OCI-LY1 (cell line): ENCODE results near the gene KIF20A.
"Not testable (repeated sequence)": the region's sequence is repeated elsewhere in the genome, so short reads cannot be mapped to it uniquely, and the experiment has no call there.

Source experiments
- H2AFZ ChIP-seq: fragments of 200-600 bp; sonication (generic), shearing (Covaris generic); 2 replicates; pipeline ENCODE4 v1.6.0; 2014; ENCODE audit warnings: antibody characterized with exemption, mild to moderate bottlenecking, low read length
- H3F3A ChIP-seq: fragments of 200-600 bp; sonication (generic), shearing (Covaris generic); 2 replicates; pipeline ENCODE4 v1.6.0; 2014; ENCODE audit warnings: mild to moderate bottlenecking, antibody characterized with exemption, low read length, moderate library complexity; ENCODE audit not compliant: insufficient read depth
- H3K27ac ChIP-seq: fragments of 200-600 bp; sonication (generic); 2 replicates; pipeline ENCODE4 v1.5.1; 2014; ENCODE audit warnings: low read length, mixed run types, mild to moderate bottlenecking, low read depth; ENCODE audit not compliant: poor library complexity, severe bottlenecking
- H3K27me3 ChIP-seq: fragments of 200-600 bp; sonication (generic); 2 replicates; pipeline ENCODE4 v1.6.0; 2014; ENCODE audit warnings: antibody characterized with exemption, mild to moderate bottlenecking, low read length, moderate library complexity; ENCODE audit not compliant: insufficient read depth
- H3K36me3 ChIP-seq: fragments of 200-600 bp; sonication (generic); 2 replicates; pipeline ENCODE4 v1.6.1; 2014; ENCODE audit warnings: mild to moderate bottlenecking, antibody characterized with exemption, low read length, moderate library complexity, mixed read lengths; ENCODE audit not compliant: insufficient read depth
- H3K4me1 ChIP-seq: fragments of 200-600 bp; sonication (generic); 2 replicates; pipeline ENCODE4 v1.5.1; 2014; ENCODE audit warnings: mild to moderate bottlenecking, low read length, moderate library complexity; ENCODE audit not compliant: insufficient read depth, severe bottlenecking
- H3K4me2 ChIP-seq: fragments of 200-600 bp; sonication (generic), shearing (Covaris generic); 2 replicates; pipeline ENCODE4 v1.6.1; 2014; ENCODE audit warnings: low read length
- H3K4me3 ChIP-seq: fragments of 200-600 bp; sonication (generic); 2 replicates; pipeline ENCODE4 v1.5.1; 2014; ENCODE audit warnings: low read length, low read depth, mild to moderate bottlenecking, mixed read lengths; ENCODE audit not compliant: poor library complexity, severe bottlenecking
- H3K79me2 ChIP-seq: fragments of 200-600 bp; shearing (Covaris generic); 2 replicates; pipeline ENCODE4 v1.6.1; 2016; ENCODE audit warnings: mixed run types, low read length, mixed read lengths; ENCODE audit not compliant: insufficient read depth
- H3K9ac ChIP-seq: fragments of 200-600 bp; sonication (generic), shearing (Covaris generic); 2 replicates; pipeline ENCODE4 v1.6.1; 2014; ENCODE audit warnings: mild to moderate bottlenecking, low read length, mixed read lengths
- H3K9me2 ChIP-seq: fragments of 200-600 bp; sonication (generic), shearing (Covaris generic); 2 replicates; pipeline ENCODE4 v1.6.1; 2014; ENCODE audit warnings: low read depth, mild to moderate bottlenecking, low read length, mixed read lengths
- H3K9me3 ChIP-seq: fragments of 200-600 bp; shearing (Covaris generic); 2 replicates; pipeline ENCODE4 v1.6.1; 2014; ENCODE audit warnings: low read length, mixed read lengths
- H4K20me1 ChIP-seq: fragments of 200-600 bp; sonication (generic), shearing (Covaris generic); 2 replicates; pipeline ENCODE4 v1.6.0; 2016; ENCODE audit warnings: mild to moderate bottlenecking, low read length; ENCODE audit not compliant: insufficient read depth
- EZH2 ChIP-seq: fragments of 200-600 bp; sonication (generic), shearing (Covaris generic); IDR thresholded peaks from 2 replicates; pipeline ENCODE4 v1.8.0; 2017; ENCODE audit warnings: borderline replicate concordance, mixed run types, mild to moderate bottlenecking, antibody characterized with exemption, low read length, moderate library complexity, mixed read lengths
- TF ChIP-seq, protein P1 (sequence below): fragments of 200-600 bp; sonication (generic), shearing (Covaris generic); IDR thresholded peaks from 2 replicates; pipeline ENCODE4 v1.5.1; 2017; ENCODE audit warnings: mild to moderate bottlenecking, antibody characterized with exemption, low read length, moderate library complexity, mixed read lengths

Gene KIF20A

DNA sequence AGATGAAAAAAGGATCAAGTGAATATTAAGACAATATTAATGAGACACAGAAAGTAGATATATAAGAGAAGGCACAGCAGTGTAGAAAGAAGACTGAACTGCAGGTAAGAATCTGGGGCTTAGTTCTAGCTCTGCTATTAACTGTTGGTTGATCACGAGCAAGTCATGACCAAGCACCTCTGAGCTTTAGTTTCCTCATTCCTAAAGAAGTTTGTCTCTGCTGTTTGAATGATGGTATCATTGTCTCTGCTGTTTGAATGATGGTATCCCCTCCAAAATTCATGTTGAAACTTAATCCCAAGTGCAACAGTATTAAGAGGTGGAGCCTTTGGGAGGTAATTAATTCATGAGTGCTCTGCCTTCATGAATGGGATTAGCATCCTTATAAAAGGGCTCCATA, 37.2 kb upstream of the KIF20A start:
- H3K4me3 ChIP-seq, result no peak overlapping the region

DNA sequence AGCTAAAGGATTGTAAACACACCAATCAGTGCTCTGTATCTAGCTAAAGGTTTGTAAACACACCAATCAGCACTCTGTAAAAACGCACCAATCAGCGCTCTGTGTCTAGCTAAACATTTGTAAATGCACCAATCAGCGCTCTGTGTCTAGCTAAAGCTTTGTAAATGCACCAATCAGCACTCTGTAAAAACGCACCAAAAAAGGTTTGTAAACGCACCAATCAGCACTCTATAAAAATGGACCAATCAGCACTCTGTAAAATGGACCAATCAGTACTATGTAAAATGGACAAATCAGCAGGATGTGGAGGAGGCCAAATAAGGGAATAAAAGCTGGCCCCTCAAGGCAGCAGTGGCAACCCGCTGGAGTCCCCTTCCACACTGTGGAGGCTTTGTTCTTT, 35.3 kb upstream of the KIF20A start:
- peaks cover 10% of the 10 kb centered on the region for H3K4me1 ChIP-seq
- not testable (repeated sequence) for H3K36me3 ChIP-seq, H3K27ac ChIP-seq, H3K27me3 ChIP-seq, H3K9me2 ChIP-seq, H4K20me1 ChIP-seq, H3K9me3 ChIP-seq, H3F3A ChIP-seq, H3K9ac ChIP-seq, H3K4me3 ChIP-seq, H3K79me2 ChIP-seq, H3K4me2 ChIP-seq, H2AFZ ChIP-seq

More for the DNA sequence above, 37.2 kb upstream of the KIF20A start:
- no peak overlapping the region for H3K9ac ChIP-seq
- H3K9me3 ChIP-seq, result no peaks in the 10 kb centered on the region
- H3K27ac ChIP-seq, result no peak overlapping the region
- H3K79me2 ChIP-seq, result no peaks in the 10 kb centered on the region
- H2AFZ ChIP-seq, result no peak overlapping the region
- peaks cover 10% of the 10 kb centered on the region for H3K4me1 ChIP-seq
- H3K9me2 ChIP-seq, result no peaks in the 10 kb centered on the region
- H3K36me3 ChIP-seq, result no peaks in the 10 kb centered on the region
- H3K4me2 ChIP-seq, result no peak overlapping the region
- TF ChIP-seq, protein P1, sequence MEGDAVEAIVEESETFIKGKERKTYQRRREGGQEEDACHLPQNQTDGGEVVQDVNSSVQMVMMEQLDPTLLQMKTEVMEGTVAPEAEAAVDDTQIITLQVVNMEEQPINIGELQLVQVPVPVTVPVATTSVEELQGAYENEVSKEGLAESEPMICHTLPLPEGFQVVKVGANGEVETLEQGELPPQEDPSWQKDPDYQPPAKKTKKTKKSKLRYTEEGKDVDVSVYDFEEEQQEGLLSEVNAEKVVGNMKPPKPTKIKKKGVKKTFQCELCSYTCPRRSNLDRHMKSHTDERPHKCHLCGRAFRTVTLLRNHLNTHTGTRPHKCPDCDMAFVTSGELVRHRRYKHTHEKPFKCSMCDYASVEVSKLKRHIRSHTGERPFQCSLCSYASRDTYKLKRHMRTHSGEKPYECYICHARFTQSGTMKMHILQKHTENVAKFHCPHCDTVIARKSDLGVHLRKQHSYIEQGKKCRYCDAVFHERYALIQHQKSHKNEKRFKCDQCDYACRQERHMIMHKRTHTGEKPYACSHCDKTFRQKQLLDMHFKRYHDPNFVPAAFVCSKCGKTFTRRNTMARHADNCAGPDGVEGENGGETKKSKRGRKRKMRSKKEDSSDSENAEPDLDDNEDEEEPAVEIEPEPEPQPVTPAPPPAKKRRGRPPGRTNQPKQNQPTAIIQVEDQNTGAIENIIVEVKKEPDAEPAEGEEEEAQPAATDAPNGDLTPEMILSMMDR, result no peak
- TF ChIP-seq EZH2, result no peak
- H3F3A ChIP-seq, result no peaks in the 10 kb centered on the region
- no peaks in the 10 kb centered on the region for H4K20me1 ChIP-seq
- no peaks in the 10 kb centered on the region; the same call in 1 of the 2 replicates for H3K27me3 ChIP-seq

DNA sequence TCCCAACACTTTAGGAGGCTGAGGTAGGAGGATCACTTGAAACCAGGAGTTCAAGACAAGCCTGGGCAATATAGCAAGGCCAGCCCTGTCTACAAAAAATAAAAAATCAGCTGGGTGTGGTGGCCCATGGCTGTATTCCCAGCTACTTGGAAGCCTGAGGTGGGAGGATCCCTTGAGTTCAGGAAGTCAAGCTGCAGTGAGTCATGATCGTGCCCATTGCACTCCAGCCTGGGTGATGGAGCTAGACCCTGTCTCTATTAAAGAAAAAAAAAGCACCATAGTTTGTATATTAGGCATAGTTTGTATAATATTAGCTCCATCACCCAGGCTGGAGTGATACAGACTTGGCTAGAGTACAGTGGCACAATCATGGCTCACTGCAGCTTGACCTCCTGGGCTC, 30.1 kb upstream of the KIF20A start:
- no peak overlapping the region for H2AFZ ChIP-seq
- H3K4me3 ChIP-seq, result no peak overlapping the region
- H3F3A ChIP-seq, result no peaks in the 10 kb centered on the region
- no peaks in the 10 kb centered on the region; the same call in 1 of the 2 replicates for H3K27me3 ChIP-seq
- H3K4me2 ChIP-seq, result no peak overlapping the region
- H3K79me2 ChIP-seq, result no peaks in the 10 kb centered on the region
- H3K4me1 ChIP-seq, result no peaks in the 10 kb centered on the region
- H3K36me3 ChIP-seq, result no peaks in the 10 kb centered on the region
- no peaks in the 10 kb centered on the region for H3K9me2 ChIP-seq
- no peaks in the 10 kb centered on the region for H3K9me3 ChIP-seq
- no peaks in the 10 kb centered on the region for H4K20me1 ChIP-seq
- H3K27ac ChIP-seq, result no peak overlapping the region
- no peak for TF ChIP-seq EZH2
- H3K9ac ChIP-seq, result no peak overlapping the region

DNA sequence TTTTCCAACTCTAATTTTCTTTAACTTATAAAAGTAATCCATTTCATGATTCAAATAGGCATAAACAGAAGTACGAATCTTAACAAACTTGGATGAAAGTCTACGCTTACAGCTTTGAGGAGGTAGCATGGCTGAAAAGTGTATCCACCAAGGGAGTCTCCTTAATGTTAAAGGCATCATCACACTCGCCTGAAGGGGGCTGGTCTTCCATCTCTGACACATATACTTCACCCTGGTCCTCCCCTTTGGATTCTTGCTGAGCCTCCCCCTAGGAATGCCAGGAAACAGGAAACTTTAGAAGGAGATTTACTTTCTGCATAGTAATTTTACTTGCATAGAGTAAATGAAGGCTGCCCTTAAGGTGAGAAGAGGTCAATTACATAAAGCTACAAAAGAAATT, 29.4 kb upstream of the KIF20A start:
- no peaks in the 10 kb centered on the region for H3K79me2 ChIP-seq
- H3K9me3 ChIP-seq, result no peaks in the 10 kb centered on the region
- H2AFZ ChIP-seq, result no peak overlapping the region
- no peak for TF ChIP-seq EZH2
- TF ChIP-seq, protein P1, result no peak
- H3K4me3 ChIP-seq, result no peak overlapping the region
- no peak overlapping the region for H3K27ac ChIP-seq
- H3K27me3 ChIP-seq, result no peaks in the 10 kb centered on the region; the same call in 1 of the 2 replicates
- H3F3A ChIP-seq, result no peaks in the 10 kb centered on the region
- H3K9me2 ChIP-seq, result no peaks in the 10 kb centered on the region
- H3K9ac ChIP-seq, result no peak overlapping the region
- H3K4me1 ChIP-seq, result no peaks in the 10 kb centered on the region
- H3K4me2 ChIP-seq, result no peak overlapping the region
- no peaks in the 10 kb centered on the region for H3K36me3 ChIP-seq
- H4K20me1 ChIP-seq, result no peaks in the 10 kb centered on the region

DNA sequence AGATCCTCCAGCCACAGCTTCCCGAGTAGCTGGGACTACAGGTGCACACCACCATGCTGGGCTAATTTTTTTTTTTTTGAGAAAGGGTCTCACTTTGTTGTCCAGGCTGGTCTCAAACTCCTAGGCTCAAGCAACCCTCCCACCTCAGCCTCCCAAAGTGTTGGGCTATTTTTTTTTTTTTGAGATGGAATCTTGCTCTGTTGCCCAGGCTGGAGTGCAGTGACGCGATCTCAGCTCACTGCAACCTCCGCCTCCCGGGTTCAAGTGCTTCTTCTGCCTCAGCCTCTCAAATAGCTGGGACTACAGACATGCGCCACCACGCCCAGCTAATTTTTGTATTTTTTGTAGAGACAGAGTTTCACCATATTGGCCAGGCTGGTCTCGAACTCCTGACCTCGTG, 22.9 kb upstream of the KIF20A start:
- not testable (repeated sequence) for H3K9me2 ChIP-seq, H3K27ac ChIP-seq, H3K9ac ChIP-seq, H3K27me3 ChIP-seq, H4K20me1 ChIP-seq, H3K9me3 ChIP-seq, H3K4me2 ChIP-seq, H3F3A ChIP-seq, H2AFZ ChIP-seq, H3K4me3 ChIP-seq, H3K79me2 ChIP-seq, H3K4me1 ChIP-seq
- H3K36me3 ChIP-seq, result peaks cover 46% of the 10 kb centered on the region
